ENCODE data around the gene C10orf90.

DNA sequence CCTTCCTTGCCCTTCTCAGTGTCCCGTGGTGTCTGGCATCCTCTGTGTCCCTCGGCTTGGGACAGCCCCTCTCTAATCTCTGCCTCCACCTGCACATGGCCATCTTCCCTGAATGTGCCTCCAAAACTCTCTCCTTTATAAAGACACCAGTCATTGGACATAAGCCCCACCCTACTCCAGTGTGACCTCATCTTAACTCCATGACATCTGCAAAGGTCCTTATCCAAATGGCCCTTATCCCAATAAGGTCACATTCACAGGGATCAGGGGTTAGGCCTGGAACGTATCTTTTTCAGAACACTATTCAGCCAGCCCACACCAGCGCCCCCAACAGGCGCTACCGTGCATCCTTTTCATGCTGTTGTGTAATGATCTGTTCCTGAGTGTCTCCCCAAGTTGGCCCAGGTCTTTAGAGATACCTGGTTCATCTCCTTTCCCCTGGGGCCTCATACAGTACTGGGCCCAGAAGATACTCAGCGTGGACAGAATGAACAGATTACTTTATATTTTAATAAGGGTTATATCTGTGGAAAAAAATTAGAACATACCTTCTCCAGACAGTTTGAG is 149.7 kb downstream of the C10orf90 start:
- TF ChIP-seq POLR2A (IDR thresholded peaks at IDR 0.05; ENCODE audit: low read depth, low read length) (no peak), EZH2 (IDR thresholded peaks at IDR 0.05; ENCODE audit: borderline replicate concordance, low read depth, low read length, severe bottlenecking) (no peak), POLR2AphosphoS5 (IDR thresholded peaks at IDR 0.05; ENCODE audit: insufficient read depth, low read depth, low read length) (no peak), JUN (IDR thresholded peaks at IDR 0.05; ENCODE audit: borderline replicate concordance, insufficient read depth, insufficient read length, low read depth) (no peak)
- TF ChIP-seq, protein P1, sequence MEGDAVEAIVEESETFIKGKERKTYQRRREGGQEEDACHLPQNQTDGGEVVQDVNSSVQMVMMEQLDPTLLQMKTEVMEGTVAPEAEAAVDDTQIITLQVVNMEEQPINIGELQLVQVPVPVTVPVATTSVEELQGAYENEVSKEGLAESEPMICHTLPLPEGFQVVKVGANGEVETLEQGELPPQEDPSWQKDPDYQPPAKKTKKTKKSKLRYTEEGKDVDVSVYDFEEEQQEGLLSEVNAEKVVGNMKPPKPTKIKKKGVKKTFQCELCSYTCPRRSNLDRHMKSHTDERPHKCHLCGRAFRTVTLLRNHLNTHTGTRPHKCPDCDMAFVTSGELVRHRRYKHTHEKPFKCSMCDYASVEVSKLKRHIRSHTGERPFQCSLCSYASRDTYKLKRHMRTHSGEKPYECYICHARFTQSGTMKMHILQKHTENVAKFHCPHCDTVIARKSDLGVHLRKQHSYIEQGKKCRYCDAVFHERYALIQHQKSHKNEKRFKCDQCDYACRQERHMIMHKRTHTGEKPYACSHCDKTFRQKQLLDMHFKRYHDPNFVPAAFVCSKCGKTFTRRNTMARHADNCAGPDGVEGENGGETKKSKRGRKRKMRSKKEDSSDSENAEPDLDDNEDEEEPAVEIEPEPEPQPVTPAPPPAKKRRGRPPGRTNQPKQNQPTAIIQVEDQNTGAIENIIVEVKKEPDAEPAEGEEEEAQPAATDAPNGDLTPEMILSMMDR (IDR thresholded peaks at IDR 0.05; ENCODE audit: extremely low read depth in 1 of 2, insufficient read depth in 1 of 2, low read depth in 1 of 2, low read length in 2 of 2), result no peak
